Measurements from ENCODE around the gene HBS1L.

The HBS1L gene

DNA sequence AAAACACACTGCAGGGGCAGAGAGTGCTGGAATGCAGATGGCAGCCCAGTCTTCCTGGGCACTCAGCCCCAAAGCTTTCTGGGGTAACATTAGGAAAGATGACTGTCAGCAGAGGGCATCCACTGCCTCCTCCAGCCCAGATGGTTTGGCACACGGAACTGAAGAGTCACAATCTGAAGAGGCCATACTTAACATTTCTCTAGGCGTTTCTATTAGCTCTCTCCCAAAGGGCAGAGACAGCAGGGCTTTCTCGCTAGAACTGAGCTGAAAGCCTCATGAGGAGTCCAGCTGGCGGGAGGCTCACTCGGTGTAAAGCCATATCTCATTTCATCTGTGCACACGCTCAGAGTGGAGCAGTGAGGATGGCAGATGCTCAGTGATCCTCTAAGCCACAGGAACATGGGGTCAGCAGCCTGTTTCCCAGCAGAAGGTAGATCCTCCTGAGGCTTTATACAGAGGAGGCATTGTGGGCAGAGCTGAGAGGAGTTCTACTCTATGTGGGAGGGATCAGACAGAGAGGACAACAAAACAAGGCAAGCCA, 132.8 kb downstream of the HBS1L start:
- H3K9ac ChIP-seq (ENCODE audit: low read depth, low read length) = no peak overlapping the region
- H3K9me3 ChIP-seq (replicated peaks; ENCODE audit: low read length) = no peaks in the 10 kb centered on the region
- no peak overlapping the region for H3K4me2 ChIP-seq (ENCODE audit: low read length)
- H3K27me3 ChIP-seq (ENCODE audit: control insufficient read depth, insufficient read depth, low read length) = no peaks in the 10 kb centered on the region
- H3K36me3 ChIP-seq (ENCODE audit: insufficient read depth, low read length) = no peaks in the 10 kb centered on the region
- peaks cover 3% of the 10 kb centered on the region for H3K4me1 ChIP-seq (ENCODE audit: control insufficient read depth, insufficient read depth, low read length)
- no peak overlapping the region for H3K4me3 ChIP-seq (ENCODE audit: low read length)

- Histone ChIP-seq H3K36me3 (ENCODE audit: insufficient read depth, low read length) (no peaks in the 10 kb centered on the region), H3K4me2 (ENCODE audit: low read length) (no peak overlapping the region), H3K9ac (ENCODE audit: low read depth, low read length) (no peak overlapping the region), H3K9me3 (replicated peaks; ENCODE audit: low read length) (no peaks in the 10 kb centered on the region), H3K27me3 (ENCODE audit: control insufficient read depth, insufficient read depth, low read length) (no peaks in the 10 kb centered on the region), H3K4me3 (ENCODE audit: low read length) (no peak overlapping the region), H3K4me1 (ENCODE audit: control insufficient read depth, insufficient read depth, low read length) (peaks cover 3% of the 10 kb centered on the region)
Observed at GRCh38 chr6:134921276-134921675, 133.3 kb downstream of the HBS1L start.

DNA sequence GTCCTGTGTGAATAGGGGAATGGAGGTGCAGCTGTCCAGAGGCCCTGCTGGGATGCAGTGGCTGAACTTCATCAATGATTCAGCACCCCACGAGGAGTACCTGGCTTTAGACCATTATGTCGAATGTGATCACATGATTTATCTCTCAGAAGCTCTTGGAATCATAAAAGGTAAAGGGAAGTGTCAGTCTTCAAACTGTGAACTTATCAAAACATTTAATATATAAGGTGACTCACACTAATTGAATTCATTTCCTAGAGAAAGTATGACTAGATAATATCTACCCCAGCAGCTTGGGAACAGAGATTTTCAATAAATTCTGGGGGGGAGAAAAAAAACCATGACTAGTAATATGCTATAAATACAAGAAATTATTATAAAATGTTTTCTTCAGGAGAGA, 134.2 kb downstream of the HBS1L start:
- Histone ChIP-seq H3K27me3 (ENCODE audit: control insufficient read depth, insufficient read depth, low read length) (no peaks in the 10 kb centered on the region), H3K4me1 (ENCODE audit: control insufficient read depth, insufficient read depth, low read length) (no peaks in the 10 kb centered on the region), H3K9me3 (replicated peaks; ENCODE audit: low read length) (no peaks in the 10 kb centered on the region), H3K4me3 (ENCODE audit: low read length) (no peak overlapping the region), H3K36me3 (ENCODE audit: insufficient read depth, low read length) (no peaks in the 10 kb centered on the region), H3K4me2 (ENCODE audit: low read length) (no peak overlapping the region), H3K9ac (ENCODE audit: low read depth, low read length) (no peak overlapping the region)

GRCh38 chr6:134918418-134918961, 136.1 kb downstream of the HBS1L start:
- Histone ChIP-seq H3K4me1 (ENCODE audit: control insufficient read depth, insufficient read depth, low read length) (no peaks in the 10 kb centered on the region), H3K36me3 (ENCODE audit: insufficient read depth, low read length) (no peaks in the 10 kb centered on the region), H3K27me3 (ENCODE audit: control insufficient read depth, insufficient read depth, low read length) (no peaks in the 10 kb centered on the region), H3K4me3 (ENCODE audit: low read length) (no peak overlapping the region), H3K9ac (ENCODE audit: low read depth, low read length) (no peak overlapping the region), H3K4me2 (ENCODE audit: low read length) (no peak overlapping the region), H3K9me3 (replicated peaks; ENCODE audit: low read length) (no peaks in the 10 kb centered on the region)

DNA sequence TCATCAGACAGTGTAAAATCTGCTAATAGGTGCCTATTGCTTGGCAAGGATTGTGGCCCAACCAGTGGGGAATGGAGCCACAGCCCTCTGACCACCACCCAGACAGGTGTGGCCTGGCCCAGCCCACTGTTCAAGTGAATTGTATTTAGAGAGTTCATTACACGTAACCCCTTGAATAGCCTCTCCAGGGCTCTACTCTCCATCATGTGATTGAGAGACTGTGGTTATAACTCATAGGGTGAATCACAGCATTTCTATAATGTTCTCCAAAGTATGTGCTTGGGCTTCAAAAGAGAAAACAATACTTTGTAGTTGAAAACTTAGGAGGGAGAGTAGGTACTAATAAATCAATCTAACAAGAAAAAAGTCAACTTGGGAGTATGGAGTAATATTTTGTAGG, 143.1 kb downstream of the HBS1L start:
- Histone ChIP-seq H3K4me3 (ENCODE audit: low read length) (no peak overlapping the region), H3K9ac (ENCODE audit: low read depth, low read length) (no peak overlapping the region), H3K9me3 (replicated peaks; ENCODE audit: low read length) (no peaks in the 10 kb centered on the region), H3K27me3 (ENCODE audit: control insufficient read depth, insufficient read depth, low read length) (no peaks in the 10 kb centered on the region), H3K4me2 (ENCODE audit: low read length) (no peak overlapping the region), H3K36me3 (ENCODE audit: insufficient read depth, low read length) (no peaks in the 10 kb centered on the region), H3K4me1 (ENCODE audit: control insufficient read depth, insufficient read depth, low read length) (peaks cover 44% of the 10 kb centered on the region)

DNA sequence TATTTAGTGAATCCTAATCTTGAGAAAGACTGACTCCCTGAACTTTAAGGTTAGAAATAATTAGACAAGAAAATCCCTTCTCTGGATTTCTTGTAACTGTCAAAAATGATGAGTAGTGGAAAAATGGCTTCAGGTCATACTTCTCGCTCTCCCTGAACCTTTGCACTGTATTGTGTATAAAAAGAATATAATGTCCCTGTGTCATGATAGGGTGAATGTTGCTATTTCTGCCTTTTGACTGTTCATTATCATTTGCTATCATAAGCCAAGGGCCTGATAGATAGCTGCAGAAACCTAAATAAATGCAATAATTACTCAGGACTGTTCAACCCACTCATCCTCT, 144.1 kb downstream of the HBS1L start:
- Histone ChIP-seq H3K36me3 (ENCODE audit: insufficient read depth, low read length) (no peaks in the 10 kb centered on the region), H3K9ac (ENCODE audit: low read depth, low read length) (no peak overlapping the region)

More for the DNA sequence above, 144.1 kb downstream of the HBS1L start:
- H3K27me3 ChIP-seq (ENCODE audit: control insufficient read depth, insufficient read depth, low read length) = no peaks in the 10 kb centered on the region
- no peak overlapping the region for H3K4me2 ChIP-seq (ENCODE audit: low read length)
- H3K9me3 ChIP-seq (replicated peaks; ENCODE audit: low read length) = no peaks in the 10 kb centered on the region
- peaks cover 44% of the 10 kb centered on the region for H3K4me1 ChIP-seq (ENCODE audit: control insufficient read depth, insufficient read depth, low read length)
- no peak overlapping the region for H3K4me3 ChIP-seq (ENCODE audit: low read length)
